Measurements from ENCODE around the gene CAMK2D. TPM values are rescaled to one million over a fixed set of nuclear protein-coding genes. Genes with fewer than 3 reads are reported as not detected.

The CAMK2D gene
- total RNA-seq, 2 donors from 2014 or later, result 132 to 187 TPM

DNA sequence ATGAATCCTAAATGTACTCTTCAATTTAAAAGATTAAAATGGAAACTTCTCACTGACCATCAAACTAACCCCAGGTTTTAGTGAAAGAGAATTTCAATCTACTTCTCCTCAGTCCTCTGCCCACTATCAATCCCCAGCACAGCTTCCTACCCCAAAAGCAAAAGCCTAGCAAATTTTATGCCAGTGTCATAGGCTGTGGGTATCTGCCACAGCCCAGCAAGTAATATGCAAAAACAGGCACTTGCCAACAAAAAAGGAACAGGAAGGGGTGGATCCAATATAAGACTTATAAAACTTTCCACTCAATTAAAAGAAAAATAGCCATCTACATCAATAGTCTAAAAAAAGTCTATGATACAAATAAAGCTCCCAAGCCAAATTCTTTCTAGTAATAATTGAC, 22.3 kb downstream of the CAMK2D start:
- Histone ChIP-seq H3K4me1 (peaks cover 0 to 21% of the 10 kb centered on the region in 2 donors), H3K9me3 (no peaks in the 10 kb centered on the region), H3K36me3 (no peaks in the 10 kb centered on the region), H3K27ac (peak overlapping the region in 1 of 2 donors; percentile 1), H3K4me3 (no peak overlapping the region), H3K27me3 (no peaks in the 10 kb centered on the region)
- DNase-seq (ENCODE audit: low spot score), result no peak
- TF ChIP-seq, protein P1, sequence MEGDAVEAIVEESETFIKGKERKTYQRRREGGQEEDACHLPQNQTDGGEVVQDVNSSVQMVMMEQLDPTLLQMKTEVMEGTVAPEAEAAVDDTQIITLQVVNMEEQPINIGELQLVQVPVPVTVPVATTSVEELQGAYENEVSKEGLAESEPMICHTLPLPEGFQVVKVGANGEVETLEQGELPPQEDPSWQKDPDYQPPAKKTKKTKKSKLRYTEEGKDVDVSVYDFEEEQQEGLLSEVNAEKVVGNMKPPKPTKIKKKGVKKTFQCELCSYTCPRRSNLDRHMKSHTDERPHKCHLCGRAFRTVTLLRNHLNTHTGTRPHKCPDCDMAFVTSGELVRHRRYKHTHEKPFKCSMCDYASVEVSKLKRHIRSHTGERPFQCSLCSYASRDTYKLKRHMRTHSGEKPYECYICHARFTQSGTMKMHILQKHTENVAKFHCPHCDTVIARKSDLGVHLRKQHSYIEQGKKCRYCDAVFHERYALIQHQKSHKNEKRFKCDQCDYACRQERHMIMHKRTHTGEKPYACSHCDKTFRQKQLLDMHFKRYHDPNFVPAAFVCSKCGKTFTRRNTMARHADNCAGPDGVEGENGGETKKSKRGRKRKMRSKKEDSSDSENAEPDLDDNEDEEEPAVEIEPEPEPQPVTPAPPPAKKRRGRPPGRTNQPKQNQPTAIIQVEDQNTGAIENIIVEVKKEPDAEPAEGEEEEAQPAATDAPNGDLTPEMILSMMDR (IDR thresholded peaks at IDR 0.05), result no peak

- no peak for DNase-seq (ENCODE audit: low spot score)
- Histone ChIP-seq H3K27me3 (no peaks in the 10 kb centered on the region), H3K36me3 (no peaks in the 10 kb centered on the region), H3K4me1 (peaks cover 0 to 14% of the 10 kb centered on the region in 2 donors), H3K4me3 (no peak overlapping the region), H3K9me3 (no peaks in the 10 kb centered on the region), H3K27ac (no peak overlapping the region)
- TF ChIP-seq, protein P1 (IDR thresholded peaks at IDR 0.05), result no peak
These were observed 23.3 kb downstream of the CAMK2D start for GRCh38 chr4:113738251-113738650.

DNA sequence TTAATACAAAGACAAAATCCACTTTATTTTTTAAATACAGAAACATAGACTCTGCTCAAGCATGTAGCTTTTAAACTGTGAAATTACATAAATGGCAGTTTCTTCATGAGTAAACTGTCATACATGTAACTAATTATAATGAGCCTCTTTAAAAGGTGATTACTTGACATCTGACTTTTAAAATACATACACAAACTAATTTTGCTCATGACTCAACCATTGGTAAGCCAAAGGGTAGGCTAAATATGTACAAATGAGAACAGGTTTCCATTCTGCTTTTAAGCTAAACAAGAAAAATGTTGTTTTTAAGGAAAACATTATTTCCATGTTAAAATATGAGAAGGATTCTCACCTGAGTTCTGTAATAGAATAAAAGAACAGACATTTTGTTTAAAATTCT, 27.9 kb downstream of the CAMK2D start:
- Histone ChIP-seq H3K27me3 (no peaks in the 10 kb centered on the region), H3K9me3 (no peaks in the 10 kb centered on the region), H3K36me3 (no peaks in the 10 kb centered on the region), H3K4me1 (peaks cover 0 to 15% of the 10 kb centered on the region in 2 donors), H3K4me3 (no peak overlapping the region), H3K27ac (no peak overlapping the region)
- no peak for DNase-seq (ENCODE audit: low spot score)
- TF ChIP-seq, protein P1 (IDR thresholded peaks at IDR 0.05), result no peak

DNA sequence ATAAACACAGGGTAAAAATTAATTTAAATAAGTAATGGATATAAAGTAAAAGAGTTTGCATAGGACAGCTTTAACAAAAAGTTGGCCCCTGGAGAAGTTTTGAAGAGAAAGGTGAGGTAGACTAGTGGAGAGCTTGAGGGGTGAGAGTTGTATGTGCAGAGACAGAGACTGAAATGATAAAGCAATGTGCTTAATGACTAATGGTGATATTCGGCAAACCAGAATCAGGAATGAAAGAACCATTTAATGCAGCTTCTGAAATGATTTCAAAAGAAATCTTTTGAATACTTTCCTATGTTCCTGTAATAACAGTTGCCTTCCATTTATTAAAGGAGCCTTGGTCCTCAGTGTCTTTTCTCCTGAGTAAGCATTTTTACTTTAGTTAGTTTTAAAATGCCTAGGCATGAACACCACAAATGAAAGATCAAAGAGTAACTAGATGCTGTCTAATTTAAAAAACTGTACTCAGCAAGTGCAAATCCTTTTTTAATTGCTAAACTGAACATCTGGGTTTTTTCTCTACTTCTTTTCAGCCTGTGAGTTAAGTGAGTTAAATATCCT, 28.5 kb downstream of the CAMK2D start:
- TF ChIP-seq, protein P1 (IDR thresholded peaks at IDR 0.05), result no peak
- Histone ChIP-seq H3K4me3 (no peak overlapping the region), H3K4me1 (peaks cover 0 to 9% of the 10 kb centered on the region in 2 donors), H3K36me3 (no peaks in the 10 kb centered on the region), H3K9me3 (no peaks in the 10 kb centered on the region), H3K27ac (no peak overlapping the region), H3K27me3 (no peaks in the 10 kb centered on the region)
- no peak for DNase-seq (ENCODE audit: low spot score)

- no peak for DNase-seq (ENCODE audit: low spot score)
- Histone ChIP-seq H3K4me3 (no peak overlapping the region), H3K36me3 (no peaks in the 10 kb centered on the region), H3K9me3 (no peaks in the 10 kb centered on the region), H3K27ac (no peak overlapping the region), H3K4me1 (peaks cover 0 to 9% of the 10 kb centered on the region in 2 donors), H3K27me3 (no peaks in the 10 kb centered on the region)
- TF ChIP-seq, protein P1 (IDR thresholded peaks at IDR 0.05), result no peak
These were observed 30.9 kb downstream of the CAMK2D start for GRCh38 chr4:113730467-113731216.
